ENCODE data around the gene TCEA2.

Gene TCEA2

GRCh38 chr20:64039293-64040160, 23.5 kb upstream of the TCEA2 start:
- Histone ChIP-seq H3K4me3 (ENCODE audit: low read length) (peak overlapping the region; percentile 46), H3K9me3 (ENCODE audit: low read length) (no peaks in the 10 kb centered on the region), H2AFZ (ENCODE audit: low read depth, low read length) (peak overlapping the region; percentile 41), H3K4me1 (ENCODE audit: insufficient read depth, low read length) (peaks cover 18% of the 10 kb centered on the region), H3K36me3 (ENCODE audit: insufficient read depth, low read length) (peaks cover 6% of the 10 kb centered on the region), H3K27me3 (ENCODE audit: insufficient read depth, low read length) (peaks cover 54% of the 10 kb centered on the region)

DNA sequence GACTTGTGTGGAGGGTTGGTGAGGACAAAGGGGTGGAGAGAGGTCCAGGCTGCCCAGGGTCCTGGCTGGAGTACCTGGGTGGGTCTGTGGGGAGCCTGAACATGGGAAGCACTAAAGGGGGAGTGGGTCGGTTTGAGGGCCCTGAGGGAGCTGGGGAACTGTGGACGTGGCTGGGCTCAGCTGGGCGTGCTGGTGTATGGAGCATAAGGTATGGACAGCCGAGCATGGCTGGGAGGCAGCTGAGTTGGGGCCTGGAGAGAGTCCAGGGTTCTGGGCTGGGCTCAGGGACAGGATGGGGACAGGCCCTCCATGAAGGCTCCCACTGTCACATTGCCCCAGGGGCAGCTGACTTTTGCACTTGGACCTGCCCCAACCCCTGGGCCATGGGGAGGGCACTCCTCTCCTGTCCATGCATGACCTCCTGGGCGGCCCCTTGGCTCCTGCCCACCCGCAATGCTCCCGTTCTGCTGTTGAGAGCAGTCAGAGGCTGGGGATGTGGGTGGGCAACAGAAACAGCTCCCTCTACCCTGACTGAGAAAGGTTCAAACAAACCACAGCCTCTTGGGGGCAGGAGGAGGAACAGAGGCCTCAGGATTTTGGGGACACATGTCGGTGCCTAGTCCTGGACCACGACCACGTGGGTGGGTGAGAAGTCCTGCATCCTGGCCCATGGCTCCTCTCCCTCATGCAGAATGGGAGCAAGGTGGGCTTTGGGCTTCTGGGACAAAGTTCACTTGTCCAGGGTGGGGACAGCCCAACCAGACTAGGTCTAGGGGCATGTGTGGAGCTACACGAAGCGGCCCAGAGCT, 22.6 kb upstream of the TCEA2 start:
- no peaks in the 10 kb centered on the region for H3K36me3 ChIP-seq (ENCODE audit: insufficient read depth, low read length)
- H3K9me3 ChIP-seq (ENCODE audit: low read length) = no peaks in the 10 kb centered on the region
- peaks cover 18% of the 10 kb centered on the region for H3K4me1 ChIP-seq (ENCODE audit: insufficient read depth, low read length)
- H3K27me3 ChIP-seq (ENCODE audit: insufficient read depth, low read length) = peaks cover 63% of the 10 kb centered on the region
- no peak overlapping the region for H3K4me3 ChIP-seq (ENCODE audit: low read length)
- no peak overlapping the region for H2AFZ ChIP-seq (ENCODE audit: low read depth, low read length)

DNA sequence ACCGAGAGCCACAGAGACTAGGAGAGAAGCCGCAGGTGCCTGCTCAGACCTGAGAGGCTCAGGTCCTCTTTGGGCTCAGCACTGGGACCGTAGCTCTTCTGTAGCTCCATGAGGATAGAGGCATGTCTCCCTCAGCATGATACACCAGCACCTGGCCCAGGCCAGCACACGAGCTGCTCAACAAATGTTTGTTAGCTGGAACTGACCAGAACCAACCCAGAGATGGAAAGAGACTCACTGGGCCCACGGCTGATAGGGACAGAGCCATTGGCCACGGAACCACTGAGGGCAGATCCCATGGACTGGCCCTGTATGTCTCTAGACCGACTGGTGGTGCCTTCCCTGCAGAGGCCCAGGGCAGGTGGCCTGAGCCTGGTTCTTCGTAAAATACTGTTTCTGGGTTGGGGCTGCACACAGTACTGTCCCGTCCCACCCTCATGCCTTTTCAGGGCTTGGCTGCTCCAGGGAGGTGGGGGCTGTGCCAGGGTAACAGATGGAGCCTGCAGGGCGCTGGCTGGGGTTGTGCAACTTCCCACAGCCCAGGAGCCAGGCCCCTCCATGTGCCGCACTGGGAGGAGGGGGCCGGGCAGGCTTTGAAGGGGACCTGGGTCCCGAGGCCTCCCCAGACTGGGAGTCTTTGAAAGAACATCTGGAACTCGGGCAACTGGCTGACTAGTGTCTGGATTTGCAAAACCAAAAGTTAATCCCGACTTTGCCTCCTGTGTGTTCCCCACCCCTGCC, 21.8 kb upstream of the TCEA2 start:
- Histone ChIP-seq H3K36me3 (ENCODE audit: insufficient read depth, low read length) (no peaks in the 10 kb centered on the region), H3K9me3 (ENCODE audit: low read length) (no peaks in the 10 kb centered on the region), H3K4me3 (ENCODE audit: low read length) (no peak overlapping the region), H3K4me1 (ENCODE audit: insufficient read depth, low read length) (peaks cover 18% of the 10 kb centered on the region), H2AFZ (ENCODE audit: low read depth, low read length) (no peak overlapping the region), H3K27me3 (ENCODE audit: insufficient read depth, low read length) (peaks cover 71% of the 10 kb centered on the region)

DNA sequence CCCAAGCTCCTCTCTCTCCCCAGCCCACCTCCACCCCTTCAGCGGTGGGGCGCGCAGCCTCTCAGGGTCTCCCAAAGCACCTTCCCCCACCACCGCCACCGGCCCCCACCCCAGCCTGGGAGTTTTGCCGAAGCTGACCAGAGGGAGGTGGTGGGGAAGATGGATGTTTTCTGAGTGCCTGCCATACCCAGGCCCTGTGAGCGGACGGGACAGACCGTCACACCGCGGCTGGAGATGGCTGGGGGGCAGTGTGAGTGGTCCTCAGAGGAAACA, 21.3 kb upstream of the TCEA2 start:
- H2AFZ ChIP-seq (ENCODE audit: low read depth, low read length) = no peak overlapping the region
- H3K4me1 ChIP-seq (ENCODE audit: insufficient read depth, low read length) = peaks cover 13% of the 10 kb centered on the region
- H3K27me3 ChIP-seq (ENCODE audit: insufficient read depth, low read length) = peaks cover 76% of the 10 kb centered on the region
- no peaks in the 10 kb centered on the region for H3K9me3 ChIP-seq (ENCODE audit: low read length)
- no peaks in the 10 kb centered on the region for H3K36me3 ChIP-seq (ENCODE audit: insufficient read depth, low read length)
- no peak overlapping the region for H3K4me3 ChIP-seq (ENCODE audit: low read length)

- Histone ChIP-seq H3K27me3 (ENCODE audit: insufficient read depth, low read length) (peaks cover 81% of the 10 kb centered on the region), H3K4me3 (ENCODE audit: low read length) (no peak overlapping the region), H3K9me3 (ENCODE audit: low read length) (no peaks in the 10 kb centered on the region), H3K4me1 (ENCODE audit: insufficient read depth, low read length) (peaks cover 11% of the 10 kb centered on the region), H2AFZ (ENCODE audit: low read depth, low read length) (no peak overlapping the region), H3K36me3 (ENCODE audit: insufficient read depth, low read length) (no peaks in the 10 kb centered on the region)
These were observed 20.8 kb upstream of the TCEA2 start for GRCh38 chr20:64042054-64042781.

GRCh38 chr20:64043768-64044167, 19.2 kb upstream of the TCEA2 start:
- Histone ChIP-seq H2AFZ (ENCODE audit: low read depth, low read length) (no peak overlapping the region), H3K36me3 (ENCODE audit: insufficient read depth, low read length) (no peaks in the 10 kb centered on the region), H3K27me3 (ENCODE audit: insufficient read depth, low read length) (peaks cover 87% of the 10 kb centered on the region), H3K9me3 (ENCODE audit: low read length) (no peaks in the 10 kb centered on the region), H3K4me3 (ENCODE audit: low read length) (no peak overlapping the region), H3K4me1 (ENCODE audit: insufficient read depth, low read length) (peaks cover 11% of the 10 kb centered on the region)

- Histone ChIP-seq H3K27me3 (ENCODE audit: insufficient read depth, low read length) (peaks cover 83% of the 10 kb centered on the region), H3K4me1 (ENCODE audit: insufficient read depth, low read length) (peaks cover 5% of the 10 kb centered on the region), H2AFZ (ENCODE audit: low read depth, low read length) (no peak overlapping the region), H3K36me3 (ENCODE audit: insufficient read depth, low read length) (no peaks in the 10 kb centered on the region), H3K9me3 (ENCODE audit: low read length) (no peaks in the 10 kb centered on the region), H3K4me3 (ENCODE audit: low read length) (no peak overlapping the region)
These were observed 18.3 kb upstream of the TCEA2 start for GRCh38 chr20:64044484-64045247.

DNA sequence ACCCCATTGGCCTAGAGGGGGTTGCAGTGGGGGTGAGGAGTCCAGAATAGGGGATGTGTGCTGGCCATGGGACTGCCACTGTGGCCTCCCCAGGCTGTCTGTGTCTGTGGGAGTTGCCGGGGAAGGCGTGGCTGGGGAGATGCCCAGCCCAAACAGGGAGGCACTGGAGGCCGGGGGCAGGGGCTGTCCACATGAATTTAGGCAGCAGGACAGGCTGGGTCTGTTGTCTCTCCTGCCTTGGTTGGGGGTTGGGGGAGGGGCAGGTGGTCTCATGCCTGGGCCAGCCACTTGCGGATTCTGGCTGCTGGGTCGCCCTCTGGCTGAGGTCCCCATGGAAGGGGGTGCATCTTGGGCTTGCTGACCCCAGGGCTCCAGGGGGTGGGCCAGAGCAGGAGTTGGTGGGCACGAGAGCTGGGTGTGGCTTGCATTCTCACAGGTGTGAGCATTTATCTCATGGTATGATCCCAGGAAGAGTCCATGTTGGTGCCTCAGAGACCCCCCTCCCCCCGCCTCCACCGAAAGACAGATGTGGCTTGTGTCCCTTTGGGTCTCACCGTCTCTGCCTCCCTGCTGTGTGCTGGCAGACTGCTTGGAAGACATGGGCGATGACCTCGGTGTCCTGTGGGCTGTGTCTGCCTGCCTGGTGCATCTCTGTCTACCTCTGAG, 17.5 kb upstream of the TCEA2 start:
- Histone ChIP-seq H3K9me3 (ENCODE audit: low read length) (no peaks in the 10 kb centered on the region), H2AFZ (ENCODE audit: low read depth, low read length) (no peak overlapping the region), H3K4me1 (ENCODE audit: insufficient read depth, low read length) (peaks cover 10% of the 10 kb centered on the region), H3K36me3 (ENCODE audit: insufficient read depth, low read length) (no peaks in the 10 kb centered on the region), H3K27me3 (ENCODE audit: insufficient read depth, low read length) (peaks cover 83% of the 10 kb centered on the region), H3K4me3 (ENCODE audit: low read length) (no peak overlapping the region)

DNA sequence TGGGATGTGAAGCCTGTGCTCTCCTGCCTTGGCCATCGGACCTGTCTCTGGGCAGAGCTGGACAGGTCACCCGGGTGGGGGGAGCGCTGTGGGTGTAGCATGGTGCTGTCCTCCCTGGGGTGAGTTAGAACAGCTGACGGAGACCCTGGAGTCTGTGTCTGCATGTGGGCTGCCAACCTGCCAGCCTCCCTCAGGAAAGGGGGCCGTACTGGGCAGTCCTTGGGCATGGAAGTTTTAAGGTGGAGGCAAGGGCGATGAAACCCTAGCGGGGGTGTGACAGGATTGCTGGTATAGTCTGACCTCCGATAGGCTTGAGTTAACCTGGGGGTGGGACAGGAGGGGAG, 16.0 kb upstream of the TCEA2 start:
- no peaks in the 10 kb centered on the region for H3K36me3 ChIP-seq (ENCODE audit: insufficient read depth, low read length)
- no peak overlapping the region for H3K4me3 ChIP-seq (ENCODE audit: low read length)
- peaks cover 10% of the 10 kb centered on the region for H3K4me1 ChIP-seq (ENCODE audit: insufficient read depth, low read length)
- H3K9me3 ChIP-seq (ENCODE audit: low read length) = no peaks in the 10 kb centered on the region
- peaks cover 83% of the 10 kb centered on the region for H3K27me3 ChIP-seq (ENCODE audit: insufficient read depth, low read length)
- no peak overlapping the region for H2AFZ ChIP-seq (ENCODE audit: low read depth, low read length)

- Histone ChIP-seq H3K27me3 (ENCODE audit: insufficient read depth, low read length) (peaks cover 87% of the 10 kb centered on the region), H3K4me3 (ENCODE audit: low read length) (no peak overlapping the region)
These were observed 15.0 kb upstream of the TCEA2 start for GRCh38 chr20:64047968-64048401.

DNA sequence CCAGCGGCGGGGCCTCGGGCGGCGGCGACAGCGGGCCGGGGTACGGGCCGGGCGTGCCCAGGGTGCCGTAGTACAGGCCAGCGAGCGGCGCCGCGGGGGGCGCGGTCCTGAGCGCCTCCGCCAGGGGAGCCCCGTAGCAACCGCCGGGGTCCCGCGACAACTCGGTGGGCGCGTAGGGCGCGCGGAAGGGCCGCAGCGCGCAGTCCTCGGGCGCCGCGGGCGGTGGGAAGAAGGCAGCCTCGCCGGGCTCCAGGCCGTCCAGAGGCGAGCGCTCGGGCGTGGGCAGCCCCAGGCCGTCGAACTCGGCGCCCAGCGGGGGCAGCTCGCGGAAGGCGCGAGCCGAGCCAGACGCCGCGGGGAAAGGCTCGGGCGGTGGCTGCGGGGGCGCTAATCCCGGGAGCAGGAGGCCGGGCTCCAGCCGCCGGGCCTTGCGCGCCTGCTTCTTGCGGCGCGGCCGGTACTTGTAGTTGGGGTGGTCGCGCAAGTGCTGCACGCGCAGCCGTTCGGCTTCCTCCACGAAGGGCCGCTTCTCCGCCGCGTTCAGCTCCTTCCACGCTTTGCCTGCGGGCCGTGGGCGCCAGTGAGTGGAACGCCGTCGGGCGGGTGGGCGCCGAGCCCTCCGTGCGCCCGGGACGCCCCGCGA, 14.5 kb upstream of the TCEA2 start:
- Histone ChIP-seq H3K4me1 (ENCODE audit: insufficient read depth, low read length) (peaks cover 8% of the 10 kb centered on the region), H3K9me3 (ENCODE audit: low read length) (no peaks in the 10 kb centered on the region), H3K4me3 (ENCODE audit: low read length) (no peak overlapping the region), H2AFZ (ENCODE audit: low read depth, low read length) (no peak overlapping the region), H3K27me3 (ENCODE audit: insufficient read depth, low read length) (peaks cover 90% of the 10 kb centered on the region), H3K36me3 (ENCODE audit: insufficient read depth, low read length) (no peaks in the 10 kb centered on the region)

More at GRCh38 chr20:64047968-64048401, 15.0 kb upstream of the TCEA2 start:
- no peaks in the 10 kb centered on the region for H3K9me3 ChIP-seq (ENCODE audit: low read length)
- H3K36me3 ChIP-seq (ENCODE audit: insufficient read depth, low read length) = no peaks in the 10 kb centered on the region
- no peak overlapping the region for H2AFZ ChIP-seq (ENCODE audit: low read depth, low read length)
- peaks cover 8% of the 10 kb centered on the region for H3K4me1 ChIP-seq (ENCODE audit: insufficient read depth, low read length)
